Subcutaneous adipose tissue (tissue), 4 donors: Measurements from ENCODE around the gene HLA-DQB2. TPM values are rescaled to one million over a fixed set of nuclear protein-coding genes. Genes with fewer than 3 reads are reported as not detected.

Source experiments
- total RNA-seq, 4 donors: library from RNA; depleted of rRNA; stranded (reverse); fragments of >200 nt; gene quantifications; one replicate each; pipeline ENCODE4 v1.1.0, GENCODE V29; 2016
- TF ChIP-seq, protein P1 (sequence below): fragments of 450-650 bp; IDR thresholded peaks from one replicate; pipeline ENCODE4 v1.5.1; 2016; ENCODE audit warnings: low read depth, mild to moderate bottlenecking, control low read depth, antibody characterized with exemption, moderate library complexity

The HLA-DQB2 gene
- total RNA-seq, result 1 to 10 TPM in 3 of 4 donors, not detected in 1; 1.1 to 4.3 (median 3.4) TPM

- TF ChIP-seq, protein P1, sequence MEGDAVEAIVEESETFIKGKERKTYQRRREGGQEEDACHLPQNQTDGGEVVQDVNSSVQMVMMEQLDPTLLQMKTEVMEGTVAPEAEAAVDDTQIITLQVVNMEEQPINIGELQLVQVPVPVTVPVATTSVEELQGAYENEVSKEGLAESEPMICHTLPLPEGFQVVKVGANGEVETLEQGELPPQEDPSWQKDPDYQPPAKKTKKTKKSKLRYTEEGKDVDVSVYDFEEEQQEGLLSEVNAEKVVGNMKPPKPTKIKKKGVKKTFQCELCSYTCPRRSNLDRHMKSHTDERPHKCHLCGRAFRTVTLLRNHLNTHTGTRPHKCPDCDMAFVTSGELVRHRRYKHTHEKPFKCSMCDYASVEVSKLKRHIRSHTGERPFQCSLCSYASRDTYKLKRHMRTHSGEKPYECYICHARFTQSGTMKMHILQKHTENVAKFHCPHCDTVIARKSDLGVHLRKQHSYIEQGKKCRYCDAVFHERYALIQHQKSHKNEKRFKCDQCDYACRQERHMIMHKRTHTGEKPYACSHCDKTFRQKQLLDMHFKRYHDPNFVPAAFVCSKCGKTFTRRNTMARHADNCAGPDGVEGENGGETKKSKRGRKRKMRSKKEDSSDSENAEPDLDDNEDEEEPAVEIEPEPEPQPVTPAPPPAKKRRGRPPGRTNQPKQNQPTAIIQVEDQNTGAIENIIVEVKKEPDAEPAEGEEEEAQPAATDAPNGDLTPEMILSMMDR, result no peak
Measured at GRCh38 chr6:32763421-32763820, at the start of gene HLA-DQB2. Gene HLA-DQB2 (minus strand): TSS chr6:32763532. CDS start chr6:32763470, 62 bp downstream.

DNA sequence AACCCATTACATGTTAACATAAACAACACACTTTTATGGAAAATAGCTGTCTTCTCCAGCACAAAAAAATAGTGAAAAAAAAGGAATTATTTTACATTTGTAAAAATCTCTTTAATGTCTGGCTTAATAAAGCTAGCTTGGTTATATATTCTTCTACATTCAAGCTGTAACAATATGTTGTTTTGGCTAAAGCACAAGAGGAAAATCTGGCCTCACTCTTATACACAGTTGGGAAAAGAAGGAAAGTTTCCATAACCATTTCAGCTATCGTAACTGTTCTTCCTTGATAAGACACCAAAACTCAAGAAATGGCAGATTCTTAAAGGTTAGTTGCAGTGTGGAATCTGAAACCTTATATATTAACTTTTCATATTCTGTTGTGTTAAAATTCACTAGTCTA, 45.8 kb upstream of the HLA-DQB2 start:
- TF ChIP-seq, protein P1, result no peak

- TF ChIP-seq, protein P1, result no peak
Measured at GRCh38 chr6:32807020-32807580, 43.8 kb upstream of the HLA-DQB2 start.

DNA sequence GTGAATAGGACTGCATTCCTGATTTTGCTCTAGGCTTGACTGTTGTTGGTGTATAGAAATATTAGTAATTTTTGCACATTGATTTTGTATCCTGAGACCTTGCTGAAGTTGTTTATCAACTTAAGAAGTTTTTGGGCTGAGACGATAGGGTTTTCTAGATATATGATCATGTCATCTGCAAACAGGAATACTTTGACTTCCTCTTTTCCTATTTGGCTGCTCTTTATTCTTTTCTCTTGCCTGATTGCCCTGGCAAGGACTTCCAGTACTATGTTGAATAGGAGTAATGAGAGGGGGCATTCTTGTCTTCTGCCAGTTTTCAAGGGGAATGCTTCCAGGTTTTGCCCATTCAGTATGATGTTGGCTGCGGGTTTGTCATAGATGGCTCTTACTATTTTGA, 40.1 kb upstream of the HLA-DQB2 start:
- TF ChIP-seq, protein P1, result no peak

DNA sequence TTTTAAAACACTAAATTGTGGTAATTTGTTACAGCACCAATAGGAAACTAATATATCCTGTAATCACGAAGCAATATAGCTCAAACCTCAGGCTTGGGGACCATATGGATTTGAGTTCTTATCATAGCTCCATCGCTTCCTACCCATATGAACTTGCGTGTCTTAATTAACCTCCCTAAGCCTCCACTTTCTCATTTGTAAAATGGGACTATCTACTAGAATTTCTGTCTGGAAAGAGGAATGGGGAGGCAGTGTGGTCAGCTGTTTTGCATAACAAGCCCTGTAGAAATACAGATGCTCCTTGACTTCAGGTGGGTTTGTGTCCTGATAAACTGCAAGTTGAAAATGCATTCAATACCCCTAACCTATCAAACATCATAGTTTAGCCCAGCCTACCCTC, 36.4 kb upstream of the HLA-DQB2 start:
- TF ChIP-seq, protein P1, result no peak

DNA sequence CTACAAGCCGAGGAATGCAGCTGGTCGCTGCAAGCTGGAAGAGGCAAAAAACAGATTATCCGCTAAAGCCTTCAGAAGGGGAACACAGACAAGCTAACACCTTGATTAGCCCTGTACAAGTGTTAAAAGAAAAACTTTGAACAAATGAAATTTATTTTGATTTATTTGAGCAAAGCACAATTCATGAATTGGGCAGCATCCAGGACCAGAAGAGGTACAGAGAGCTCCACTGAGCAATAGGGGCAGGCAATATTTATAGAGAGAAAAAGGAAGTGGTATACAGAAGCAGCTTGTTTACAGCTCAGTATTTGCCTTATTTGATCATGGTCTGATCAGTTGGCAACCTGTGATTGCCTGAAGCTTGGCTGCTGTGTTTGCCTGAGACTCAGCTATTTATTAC, 35.8 kb upstream of the HLA-DQB2 start:
- TF ChIP-seq, protein P1, result no peak

DNA sequence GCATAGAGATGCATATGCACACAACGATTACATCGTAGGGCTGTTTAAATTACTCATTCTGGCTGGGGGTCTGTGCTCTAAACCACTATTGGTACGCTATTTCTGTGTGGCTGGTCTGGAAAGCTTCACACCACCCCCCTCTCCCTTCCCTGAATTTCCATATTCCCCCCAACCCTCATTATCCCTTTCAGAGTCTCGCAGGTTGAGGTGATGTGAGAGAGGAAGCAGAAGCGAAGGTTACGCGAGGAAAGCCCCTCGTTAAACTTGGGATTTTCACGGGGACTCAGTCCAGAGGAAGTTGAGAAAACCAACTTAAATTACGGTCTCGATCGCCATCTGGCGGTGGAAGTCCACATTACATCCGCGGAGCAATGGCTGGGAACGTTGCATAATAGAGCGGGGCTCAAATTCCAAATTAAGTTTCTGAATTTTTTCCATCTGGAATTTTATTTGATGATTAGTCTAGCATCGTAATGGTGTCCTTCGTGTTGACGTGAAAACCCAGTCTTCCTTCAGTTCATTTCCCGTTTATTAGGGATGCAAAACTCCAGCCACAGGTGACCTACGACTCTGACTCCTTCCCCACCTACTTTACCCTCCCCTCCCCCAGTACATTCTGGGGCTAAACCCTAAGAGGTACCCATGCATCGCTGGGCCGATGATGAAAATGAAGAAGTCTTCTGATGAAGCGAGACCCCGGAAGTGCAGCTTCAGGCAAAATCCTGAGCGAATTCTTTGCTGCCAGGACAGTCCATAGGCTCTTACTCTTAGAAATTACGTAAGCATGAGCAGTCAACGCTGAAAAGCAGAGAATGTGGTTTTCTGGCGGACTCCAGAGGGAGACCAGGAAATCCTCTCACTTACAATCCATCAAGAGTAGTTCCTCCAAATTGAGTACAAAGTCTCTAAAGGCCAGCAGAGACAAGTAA, 33.8 kb upstream of the HLA-DQB2 start:
- TF ChIP-seq, protein P1, result no peak
